ENCODE results near the gene RSPRY1. TPM values are rescaled to one million over a fixed set of nuclear protein-coding genes. Genes with fewer than 3 reads are reported as not detected.

Gene RSPRY1
- total and polyA plus RNA-seq, 2 of the 8 experiments (the other 6 are each of a cell fraction or from before 2014, with no cell fraction given) = 11.5 to 32.5 TPM

DNA sequence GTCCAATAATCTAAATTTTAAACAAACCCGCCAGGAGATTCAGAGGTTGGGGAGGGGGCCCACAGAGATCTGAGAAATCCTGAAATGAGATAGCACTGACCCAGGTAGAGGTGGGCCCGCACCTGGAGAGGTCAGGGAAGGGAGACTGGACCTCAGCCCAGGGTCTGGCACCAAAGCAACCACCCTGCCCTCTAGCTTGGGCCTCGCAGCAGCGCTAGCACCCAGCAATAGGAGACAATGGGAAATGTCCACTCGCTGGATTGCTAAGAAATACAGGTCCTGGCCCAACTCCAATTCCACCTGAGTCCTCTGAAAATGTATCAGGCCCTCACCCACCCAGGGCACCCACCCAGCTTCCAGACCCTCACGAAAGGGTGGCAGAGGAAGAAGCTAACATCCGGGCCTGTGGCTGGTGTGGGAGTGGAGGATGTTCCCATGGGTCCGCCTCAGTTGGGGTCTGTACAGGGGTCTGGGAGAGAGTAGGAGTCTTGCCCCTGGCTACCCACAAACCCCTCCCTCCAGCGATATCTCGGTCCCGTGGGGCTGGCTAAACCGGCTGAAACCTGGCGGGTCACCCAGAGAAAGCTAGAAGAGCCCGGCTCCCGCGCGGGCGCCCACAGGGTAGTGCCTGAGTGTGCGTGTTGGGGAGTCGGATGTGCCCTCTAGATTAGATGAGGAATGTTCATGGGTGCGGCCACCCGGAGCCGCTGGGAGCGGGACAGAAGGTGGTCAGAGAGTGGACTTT lies 97.3 kb downstream of the RSPRY1 start (continued):
- TF ChIP-seq EZH2 (IDR thresholded peaks at IDR 0.05; ENCODE audit: low read depth, low read length, severe bottlenecking) = no peak

Data from H1 (cell line).